GM23338 (cell line): Measurements from ENCODE around the gene LRRC26. TPM values are rescaled to one million over a fixed set of nuclear protein-coding genes. Genes with fewer than 3 reads are reported as not detected.
A peak's percentile ranks its signal among the peaks of the same experiment; 100 is the strongest.

Source experiments
- ATAC-seq: fragments of 200-7000 bp; cut with Tn5 transposase; 3 replicates; pipeline ENCODE4 v1.9.1; 2020
- DNase-seq: peaks from one replicate; pipeline ENCODE4 v3.0.0-alpha.2; 2015; ENCODE audit warnings: low spot score
- H2AFZ ChIP-seq: fragments of 200-600 bp; sonication (generic); 2 replicates; pipeline ENCODE4 v1.8.0; 2016; ENCODE audit warnings: antibody characterized with exemption, mild to moderate bottlenecking, moderate library complexity
- H3F3A ChIP-seq: fragments of 200-600 bp; sonication (generic); replicated peaks from 2 replicates; pipeline ENCODE4 v1.8.0; 2017; ENCODE audit warnings: antibody characterized with exemption, mixed run types, low read depth
- H3K27ac ChIP-seq: fragments of 200-600 bp; sonication (generic); 2 replicates; pipeline ENCODE4 v1.6.1; 2016; ENCODE audit warnings: low read depth
- H3K27me3 ChIP-seq: fragments of 200-600 bp; sonication (generic); 2 replicates; pipeline ENCODE4 v1.8.0; 2016; ENCODE audit warnings: mild to moderate bottlenecking, mixed run types, moderate library complexity; ENCODE audit not compliant: insufficient read depth
- H3K36me3 ChIP-seq: fragments of 200-600 bp; sonication (generic); 2 replicates; pipeline ENCODE4 v1.8.0; 2016; ENCODE audit warnings: mild to moderate bottlenecking; ENCODE audit not compliant: insufficient read depth
- H3K4me1 ChIP-seq: fragments of 200-600 bp; sonication (generic); 2 replicates; pipeline ENCODE4 v1.8.0; 2016; ENCODE audit warnings: mild to moderate bottlenecking, moderate library complexity; ENCODE audit not compliant: insufficient read depth
- H3K4me2 ChIP-seq: fragments of 200-600 bp; sonication (generic); 2 replicates; pipeline ENCODE4 v1.7.1; 2017; ENCODE audit warnings: mixed run types
- H3K4me3 ChIP-seq: fragments of 200-600 bp; sonication (generic); 2 replicates; pipeline ENCODE4 v1.6.1; 2016; ENCODE audit warnings: mixed run types
- H3K79me2 ChIP-seq: fragments of 200-600 bp; sonication (generic); replicated peaks from 2 replicates; pipeline ENCODE4 v1.8.0; 2017; ENCODE audit warnings: mild to moderate bottlenecking; ENCODE audit not compliant: insufficient read depth
- H3K9me2 ChIP-seq: fragments of 200-600 bp; sonication (generic); 2 replicates; pipeline ENCODE4 v1.8.0; 2017; ENCODE audit not compliant: insufficient read depth
- H4K20me1 ChIP-seq: fragments of 200-600 bp; sonication (generic); replicated peaks from 2 replicates; pipeline ENCODE4 v1.8.0; 2017; ENCODE audit warnings: mild to moderate bottlenecking; ENCODE audit not compliant: insufficient read depth
- H3K27ac Mint-ChIP-seq: 2 replicates; pipeline ENCODE4 v1.8.0; 2020; ENCODE audit warnings: inconsistent platforms, mild to moderate bottlenecking, moderate library complexity, mixed read lengths
- H3K27me3 Mint-ChIP-seq: 3 replicates; pipeline ENCODE4 v1.8.0; 2022; ENCODE audit warnings: low read depth, mild to moderate bottlenecking, moderate library complexity, mixed read lengths, inconsistent platforms; ENCODE audit not compliant: insufficient read depth, poor library complexity
- H3K36me3 Mint-ChIP-seq: 3 replicates; pipeline ENCODE4 v1.8.0; 2021; ENCODE audit warnings: low read depth, mild to moderate bottlenecking, inconsistent platforms, moderate library complexity, mixed read lengths
- H3K4me1 Mint-ChIP-seq: 3 replicates; pipeline ENCODE4 v1.8.0; 2020; ENCODE audit warnings: mild to moderate bottlenecking, inconsistent platforms, mixed read lengths
- H3K4me3 Mint-ChIP-seq: 3 replicates; pipeline ENCODE4 v1.8.0; 2021; ENCODE audit warnings: moderate library complexity, mild to moderate bottlenecking, inconsistent platforms, mixed read lengths
- H3K9me3 Mint-ChIP-seq: 3 replicates; pipeline ENCODE4 v1.8.0; 2020; ENCODE audit warnings: moderate library complexity, mild to moderate bottlenecking, inconsistent platforms, mixed read lengths
- polyA plus RNA-seq: library from polyadenylated mRNA; unstranded; fragments of >200 nt; fragmentation: Nextera tagmentation; extraction: Ambion mirVana; gene quantifications from 2 replicates; pipeline ENCODE4 v1.2.1, GENCODE V29; 2016
- total RNA-seq: library from RNA; depleted of rRNA; stranded (reverse); fragments of >200 nt; shearing (Covaris generic); gene quantifications from 2 replicates; pipeline ENCODE4 v1.2.3, GENCODE V29; 2014
- TF ChIP-seq, protein P1 (sequence below): fragments of 250-450 bp; sonication (Bioruptor Pico); IDR thresholded peaks from 2 replicates; pipeline ENCODE4 v1.5.0; 2020; ENCODE audit warnings: mild to moderate bottlenecking, moderate library complexity
- TF ChIP-seq, protein P2 (sequence below): IDR thresholded peaks from one replicate; pipeline ENCODE4 v1.6.1; 2018; ENCODE audit warnings: antibody characterized with exemption; ENCODE audit not compliant: unreplicated experiment
- TF ChIP-seq, protein P3 (sequence below): IDR thresholded peaks from 2 replicates; pipeline ENCODE4 v1.6.1; 2016; ENCODE audit warnings: antibody characterized with exemption

Gene LRRC26
- total and polyA plus RNA-seq, 2 experiments from 2014 or later = 0.21 to 4.3 TPM

DNA sequence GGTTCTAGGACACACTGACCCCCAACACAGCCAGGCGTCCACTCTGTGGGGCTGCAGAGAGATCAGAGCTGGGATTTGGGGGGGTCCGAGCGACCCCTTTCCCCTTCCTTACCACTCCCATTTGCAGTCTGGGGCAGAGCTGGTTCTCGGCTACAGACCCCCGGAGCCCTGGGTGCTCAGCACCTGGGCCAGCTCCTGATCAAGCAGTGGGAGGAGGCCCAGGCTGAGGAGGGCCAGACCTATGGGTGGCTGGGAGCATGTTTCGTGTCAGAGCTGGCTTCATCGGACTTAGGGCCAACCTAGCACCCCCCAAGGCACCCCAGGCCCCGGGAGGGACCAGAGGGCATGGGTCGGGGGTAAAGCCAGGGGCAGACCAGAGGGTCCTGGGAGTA, 23.3 kb downstream of the LRRC26 start:
- Histone ChIP-seq H3K79me2 (no peaks in the 10 kb centered on the region), H3K4me3 (no peak overlapping the region), H3K9me2 (no peaks in the 10 kb centered on the region), H3K36me3 (no peaks in the 10 kb centered on the region), H3K27ac (no peak overlapping the region), H3K4me2 (no peak overlapping the region), H3K27me3 (no peaks in the 10 kb centered on the region), H2AFZ (no peak overlapping the region), H3F3A (0 out of 2 replicates have a peak, but pooled peaks cover 2% of the 10 kb centered on the region), H3K4me1 (no peaks in the 10 kb centered on the region), H4K20me1 (no peaks in the 10 kb centered on the region; the same call in 1 of the 2 replicates)
- H3K27me3 Mint-ChIP-seq = peaks cover 17% of the 10 kb centered on the region
- DNase-seq (no peak), ATAC-seq (peak; percentile 41)
- TF ChIP-seq, protein P1, sequence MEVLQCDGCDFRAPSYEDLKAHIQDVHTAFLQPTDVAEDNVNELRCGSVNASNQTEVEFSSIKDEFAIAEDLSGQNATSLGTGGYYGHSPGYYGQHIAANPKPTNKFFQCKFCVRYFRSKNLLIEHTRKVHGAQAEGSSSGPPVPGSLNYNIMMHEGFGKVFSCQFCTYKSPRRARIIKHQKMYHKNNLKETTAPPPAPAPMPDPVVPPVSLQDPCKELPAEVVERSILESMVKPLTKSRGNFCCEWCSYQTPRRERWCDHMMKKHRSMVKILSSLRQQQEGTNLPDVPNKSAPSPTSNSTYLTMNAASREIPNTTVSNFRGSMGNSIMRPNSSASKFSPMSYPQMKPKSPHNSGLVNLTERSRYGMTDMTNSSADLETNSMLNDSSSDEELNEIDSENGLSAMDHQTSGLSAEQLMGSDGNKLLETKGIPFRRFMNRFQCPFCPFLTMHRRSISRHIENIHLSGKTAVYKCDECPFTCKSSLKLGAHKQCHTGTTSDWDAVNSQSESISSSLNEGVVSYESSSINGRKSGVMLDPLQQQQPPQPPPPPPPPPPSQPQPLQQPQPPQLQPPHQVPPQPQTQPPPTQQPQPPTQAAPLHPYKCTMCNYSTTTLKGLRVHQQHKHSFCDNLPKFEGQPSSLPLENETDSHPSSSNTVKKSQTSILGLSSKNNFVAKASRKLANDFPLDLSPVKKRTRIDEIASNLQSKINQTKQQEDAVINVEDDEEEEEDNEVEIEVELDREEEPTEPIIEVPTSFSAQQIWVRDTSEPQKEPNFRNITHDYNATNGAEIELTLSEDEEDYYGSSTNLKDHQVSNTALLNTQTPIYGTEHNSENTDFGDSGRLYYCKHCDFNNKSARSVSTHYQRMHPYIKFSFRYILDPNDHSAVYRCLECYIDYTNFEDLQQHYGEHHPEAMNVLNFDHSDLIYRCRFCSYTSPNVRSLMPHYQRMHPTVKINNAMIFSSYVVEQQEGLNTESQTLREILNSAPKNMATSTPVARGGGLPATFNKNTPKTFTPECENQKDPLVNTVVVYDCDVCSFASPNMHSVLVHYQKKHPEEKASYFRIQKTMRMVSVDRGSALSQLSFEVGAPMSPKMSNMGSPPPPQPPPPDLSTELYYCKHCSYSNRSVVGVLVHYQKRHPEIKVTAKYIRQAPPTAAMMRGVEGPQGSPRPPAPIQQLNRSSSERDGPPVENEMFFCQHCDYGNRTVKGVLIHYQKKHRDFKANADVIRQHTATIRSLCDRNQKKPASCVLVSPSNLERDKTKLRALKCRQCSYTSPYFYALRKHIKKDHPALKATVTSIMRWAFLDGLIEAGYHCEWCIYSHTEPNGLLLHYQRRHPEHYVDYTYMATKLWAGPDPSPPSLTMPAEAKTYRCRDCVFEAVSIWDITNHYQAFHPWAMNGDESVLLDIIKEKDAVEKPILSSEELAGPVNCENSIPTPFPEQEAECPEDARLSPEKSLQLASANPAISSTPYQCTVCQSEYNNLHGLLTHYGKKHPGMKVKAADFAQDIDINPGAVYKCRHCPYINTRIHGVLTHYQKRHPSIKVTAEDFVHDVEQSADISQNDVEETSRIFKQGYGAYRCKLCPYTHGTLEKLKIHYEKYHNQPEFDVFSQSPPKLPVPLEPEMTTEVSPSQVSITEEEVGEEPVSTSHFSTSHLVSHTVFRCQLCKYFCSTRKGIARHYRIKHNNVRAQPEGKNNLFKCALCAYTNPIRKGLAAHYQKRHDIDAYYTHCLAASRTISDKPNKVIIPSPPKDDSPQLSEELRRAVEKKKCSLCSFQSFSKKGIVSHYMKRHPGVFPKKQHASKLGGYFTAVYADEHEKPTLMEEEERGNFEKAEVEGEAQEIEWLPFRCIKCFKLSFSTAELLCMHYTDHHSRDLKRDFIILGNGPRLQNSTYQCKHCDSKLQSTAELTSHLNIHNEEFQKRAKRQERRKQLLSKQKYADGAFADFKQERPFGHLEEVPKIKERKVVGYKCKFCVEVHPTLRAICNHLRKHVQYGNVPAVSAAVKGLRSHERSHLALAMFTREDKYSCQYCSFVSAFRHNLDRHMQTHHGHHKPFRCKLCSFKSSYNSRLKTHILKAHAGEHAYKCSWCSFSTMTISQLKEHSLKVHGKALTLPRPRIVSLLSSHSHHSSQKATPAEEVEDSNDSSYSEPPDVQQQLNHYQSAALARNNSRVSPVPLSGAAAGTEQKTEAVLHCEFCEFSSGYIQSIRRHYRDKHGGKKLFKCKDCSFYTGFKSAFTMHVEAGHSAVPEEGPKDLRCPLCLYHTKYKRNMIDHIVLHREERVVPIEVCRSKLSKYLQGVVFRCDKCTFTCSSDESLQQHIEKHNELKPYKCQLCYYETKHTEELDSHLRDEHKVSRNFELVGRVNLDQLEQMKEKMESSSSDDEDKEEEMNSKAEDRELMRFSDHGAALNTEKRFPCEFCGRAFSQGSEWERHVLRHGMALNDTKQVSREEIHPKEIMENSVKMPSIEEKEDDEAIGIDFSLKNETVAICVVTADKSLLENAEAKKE = no peak
- TF ChIP-seq, protein P2, sequence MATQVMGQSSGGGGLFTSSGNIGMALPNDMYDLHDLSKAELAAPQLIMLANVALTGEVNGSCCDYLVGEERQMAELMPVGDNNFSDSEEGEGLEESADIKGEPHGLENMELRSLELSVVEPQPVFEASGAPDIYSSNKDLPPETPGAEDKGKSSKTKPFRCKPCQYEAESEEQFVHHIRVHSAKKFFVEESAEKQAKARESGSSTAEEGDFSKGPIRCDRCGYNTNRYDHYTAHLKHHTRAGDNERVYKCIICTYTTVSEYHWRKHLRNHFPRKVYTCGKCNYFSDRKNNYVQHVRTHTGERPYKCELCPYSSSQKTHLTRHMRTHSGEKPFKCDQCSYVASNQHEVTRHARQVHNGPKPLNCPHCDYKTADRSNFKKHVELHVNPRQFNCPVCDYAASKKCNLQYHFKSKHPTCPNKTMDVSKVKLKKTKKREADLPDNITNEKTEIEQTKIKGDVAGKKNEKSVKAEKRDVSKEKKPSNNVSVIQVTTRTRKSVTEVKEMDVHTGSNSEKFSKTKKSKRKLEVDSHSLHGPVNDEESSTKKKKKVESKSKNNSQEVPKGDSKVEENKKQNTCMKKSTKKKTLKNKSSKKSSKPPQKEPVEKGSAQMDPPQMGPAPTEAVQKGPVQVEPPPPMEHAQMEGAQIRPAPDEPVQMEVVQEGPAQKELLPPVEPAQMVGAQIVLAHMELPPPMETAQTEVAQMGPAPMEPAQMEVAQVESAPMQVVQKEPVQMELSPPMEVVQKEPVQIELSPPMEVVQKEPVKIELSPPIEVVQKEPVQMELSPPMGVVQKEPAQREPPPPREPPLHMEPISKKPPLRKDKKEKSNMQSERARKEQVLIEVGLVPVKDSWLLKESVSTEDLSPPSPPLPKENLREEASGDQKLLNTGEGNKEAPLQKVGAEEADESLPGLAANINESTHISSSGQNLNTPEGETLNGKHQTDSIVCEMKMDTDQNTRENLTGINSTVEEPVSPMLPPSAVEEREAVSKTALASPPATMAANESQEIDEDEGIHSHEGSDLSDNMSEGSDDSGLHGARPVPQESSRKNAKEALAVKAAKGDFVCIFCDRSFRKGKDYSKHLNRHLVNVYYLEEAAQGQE = peak; percentile 55
- TF ChIP-seq, protein P3, sequence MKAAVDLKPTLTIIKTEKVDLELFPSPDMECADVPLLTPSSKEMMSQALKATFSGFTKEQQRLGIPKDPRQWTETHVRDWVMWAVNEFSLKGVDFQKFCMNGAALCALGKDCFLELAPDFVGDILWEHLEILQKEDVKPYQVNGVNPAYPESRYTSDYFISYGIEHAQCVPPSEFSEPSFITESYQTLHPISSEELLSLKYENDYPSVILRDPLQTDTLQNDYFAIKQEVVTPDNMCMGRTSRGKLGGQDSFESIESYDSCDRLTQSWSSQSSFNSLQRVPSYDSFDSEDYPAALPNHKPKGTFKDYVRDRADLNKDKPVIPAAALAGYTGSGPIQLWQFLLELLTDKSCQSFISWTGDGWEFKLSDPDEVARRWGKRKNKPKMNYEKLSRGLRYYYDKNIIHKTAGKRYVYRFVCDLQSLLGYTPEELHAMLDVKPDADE = no peak
- H3K4me3 Mint-ChIP-seq = no peak overlapping the region
- no peak overlapping the region for H3K27ac Mint-ChIP-seq
- peaks cover 13% of the 10 kb centered on the region; the same call in 2 of the 3 replicates for H3K9me3 Mint-ChIP-seq
- peaks cover 2% of the 10 kb centered on the region; the same call in 1 of the 3 replicates for H3K4me1 Mint-ChIP-seq
- H3K36me3 Mint-ChIP-seq = no peaks in the 10 kb centered on the region
